Hematopoietic multipotent progenitor cell treated with erythropoietin and hydrocortisone succinate and interleukin-3 and kit ligand, for 4 days (in vitro differentiated cells): ENCODE results near the gene SGPP2.
"Not testable (repeated sequence)": the region's sequence is repeated elsewhere in the genome, so short reads cannot be mapped to it uniquely, and the experiment has no call there.

Experiments
- DNase-seq: peaks from one replicate; pipeline ENCODE4 v3.0.0-alpha.2; 2015

Gene SGPP2

GRCh38 chr2:222424276-222424728 is at the start of gene SGPP2:
TSS of gene SGPP2 (plus strand) at chr2:222424543. CDS start at chr2:222424603, 60 bp downstream.
- no peak for DNase-seq

- no peak for DNase-seq
Measured at GRCh38 chr2:222375798-222376197, 48.5 kb upstream of the SGPP2 start.

- no peak for DNase-seq
Measured at GRCh38 chr2:222380456-222380855, 43.9 kb upstream of the SGPP2 start.

GRCh38 chr2:222381566-222381965 is 42.8 kb upstream of the SGPP2 start:
- DNase-seq: no peak

- DNase-seq: no peak
Measured at GRCh38 chr2:222383255-222383654, 41.1 kb upstream of the SGPP2 start.

GRCh38 chr2:222391743-222392285 is 32.5 kb upstream of the SGPP2 start:
- DNase-seq: peak; percentile 80

- DNase-seq: no peak
Measured at GRCh38 chr2:222393733-222394267, 30.5 kb upstream of the SGPP2 start.

GRCh38 chr2:222398446-222398885 is 25.9 kb upstream of the SGPP2 start:
- no peak for DNase-seq

GRCh38 chr2:222399038-222399783 is 25.1 kb upstream of the SGPP2 start:
- DNase-seq: no peak

GRCh38 chr2:222404151-222404905 is 20.0 kb upstream of the SGPP2 start:
- peak; percentile 82 for DNase-seq

- DNase-seq: no peak
Measured at GRCh38 chr2:222408684-222409083, 15.7 kb upstream of the SGPP2 start.

GRCh38 chr2:222410534-222410933 is 13.8 kb upstream of the SGPP2 start:
- DNase-seq: no peak

- not testable (repeated sequence) for DNase-seq
Measured at GRCh38 chr2:222412334-222412733, 12.0 kb upstream of the SGPP2 start.

GRCh38 chr2:222413295-222413911 is 10.9 kb upstream of the SGPP2 start:
- no peak for DNase-seq

GRCh38 chr2:222418739-222419138 is 5.6 kb upstream of the SGPP2 start:
- DNase-seq: no peak

GRCh38 chr2:222420508-222420907 is 3.8 kb upstream of the SGPP2 start:
- no peak for DNase-seq

GRCh38 chr2:222421626-222422025 is 2.7 kb upstream of the SGPP2 start:
- DNase-seq: no peak

GRCh38 chr2:222423186-222423585 is 1.2 kb upstream of the SGPP2 start:
- DNase-seq: no peak

GRCh38 chr2:222423632-222424275 is 589 bp upstream of the SGPP2 start:
- DNase-seq: no peak

GRCh38 chr2:222424729-222425671 is 657 bp downstream of the SGPP2 start:
- peak; percentile 34 for DNase-seq

- no peak for DNase-seq
Measured at GRCh38 chr2:222427646-222428301, 3.4 kb downstream of the SGPP2 start.
